Endothelial cell of hepatic sinusoid (primary cell): ENCODE measurements around the gene NCOA3.

Experiments used
- in situ Hi-C: cut with HindIII; loops from 2 replicates; pipeline ENCODE4 v1.10.0; 2017; ENCODE audit warnings: low sequenced_read_pairs

Gene NCOA3

DNA sequence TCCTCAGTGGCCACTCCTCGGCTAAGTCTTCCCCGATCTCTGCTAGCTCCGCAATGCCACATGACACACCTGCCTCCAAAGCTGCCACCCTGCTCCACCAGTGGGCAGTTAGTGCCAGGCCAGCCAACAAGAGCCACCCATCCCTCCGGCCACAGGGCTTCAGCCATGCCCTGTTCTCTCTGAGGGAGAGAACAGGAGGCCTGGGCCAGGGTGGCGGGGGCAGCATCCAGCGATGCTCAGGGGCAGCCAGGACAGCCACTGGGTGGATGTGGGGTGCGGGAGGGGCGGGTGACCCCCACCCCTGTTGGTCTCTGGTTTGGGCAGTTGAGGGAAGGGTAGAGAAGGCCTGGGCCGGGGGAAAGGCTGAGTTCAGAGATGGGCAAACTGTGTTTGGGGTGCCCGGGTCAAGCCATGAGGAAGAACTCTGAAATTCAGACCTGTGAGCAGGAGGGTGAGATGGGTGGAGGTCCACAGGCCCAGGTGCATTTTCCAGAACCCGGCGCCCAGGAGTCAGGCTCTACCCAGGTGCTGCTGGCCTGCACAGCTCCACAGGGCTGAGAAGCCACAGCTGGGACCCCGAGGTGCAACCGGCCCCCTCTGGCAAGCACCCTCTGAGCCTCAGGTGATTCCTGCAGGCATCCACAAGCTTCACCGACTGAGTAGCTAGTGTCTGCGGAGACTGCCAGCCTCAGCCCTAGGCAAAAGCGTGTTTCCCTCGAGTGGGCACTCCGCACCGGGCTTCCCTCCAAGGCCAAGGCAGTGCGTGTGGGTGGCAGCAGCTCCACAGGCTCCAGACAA lies 192.5 kb downstream of the NCOA3 start:
- in situ Hi-C loops: no loop called here

DNA sequence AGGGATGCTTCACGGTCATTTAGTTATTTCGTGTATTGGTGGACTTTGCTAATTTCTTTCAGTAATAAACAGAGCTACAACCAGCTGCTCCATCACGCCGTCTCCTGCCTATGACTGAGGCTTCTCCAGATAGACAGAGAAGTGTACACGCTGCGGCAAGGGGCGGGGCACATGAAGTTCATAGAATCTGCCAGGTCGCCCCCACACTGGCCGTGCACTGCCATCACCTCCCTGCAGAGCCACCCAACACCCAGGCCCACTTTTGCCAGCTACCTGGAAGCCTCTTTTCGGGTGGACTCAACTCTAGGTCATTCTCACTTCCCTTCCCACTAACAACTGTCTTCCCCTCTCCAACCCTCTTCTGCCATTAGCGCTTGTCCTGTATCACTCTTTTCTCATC lies 195.2 kb downstream of the NCOA3 start:
- in situ Hi-C loops: no loop called here

DNA sequence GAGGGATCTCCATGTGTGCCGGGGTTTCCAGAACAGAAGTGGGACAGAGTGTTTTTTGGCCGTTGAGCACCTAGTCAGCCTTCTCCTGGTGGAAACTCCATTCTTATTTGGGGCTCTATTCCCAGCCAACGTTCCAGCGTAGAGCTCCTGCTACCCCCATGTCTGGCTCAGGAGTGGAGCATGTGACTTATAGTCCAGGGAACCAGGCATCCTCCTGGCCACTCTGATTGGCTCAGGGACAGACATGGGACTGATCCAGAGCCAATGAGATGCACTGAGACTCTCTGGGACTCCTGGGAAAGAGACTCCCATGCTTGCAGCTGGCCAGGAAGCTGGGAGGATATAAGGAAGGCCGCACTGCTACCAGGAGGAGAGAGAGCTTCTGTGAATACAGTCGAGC lies 196.5 kb downstream of the NCOA3 start:
- in situ Hi-C loops: no loop called here

DNA sequence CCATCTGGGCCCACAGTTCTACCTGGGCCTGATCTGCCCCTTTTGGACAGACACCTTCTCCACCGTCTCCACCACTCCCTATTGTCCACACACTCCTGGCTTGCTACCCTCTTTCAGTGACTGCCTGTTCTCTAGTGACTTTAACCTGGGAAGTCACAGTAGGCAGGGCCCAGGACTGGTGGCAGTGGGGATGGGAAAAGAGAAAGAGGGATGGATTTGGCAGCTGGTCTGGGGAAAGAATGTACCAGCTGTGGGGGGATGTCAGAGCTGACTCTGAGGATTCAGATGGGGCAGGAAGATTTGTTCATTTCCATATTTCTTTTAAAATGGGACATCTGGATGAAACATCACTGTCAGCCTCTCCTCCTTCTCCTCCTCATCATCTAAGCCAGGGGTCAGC lies 198.1 kb downstream of the NCOA3 start:
- in situ Hi-C loops: loop anchor here (5.0 to 10.0 kb wide), 2 partner anchors 38 to 55 kb away; no protein-coding TSS in a partner anchor

DNA sequence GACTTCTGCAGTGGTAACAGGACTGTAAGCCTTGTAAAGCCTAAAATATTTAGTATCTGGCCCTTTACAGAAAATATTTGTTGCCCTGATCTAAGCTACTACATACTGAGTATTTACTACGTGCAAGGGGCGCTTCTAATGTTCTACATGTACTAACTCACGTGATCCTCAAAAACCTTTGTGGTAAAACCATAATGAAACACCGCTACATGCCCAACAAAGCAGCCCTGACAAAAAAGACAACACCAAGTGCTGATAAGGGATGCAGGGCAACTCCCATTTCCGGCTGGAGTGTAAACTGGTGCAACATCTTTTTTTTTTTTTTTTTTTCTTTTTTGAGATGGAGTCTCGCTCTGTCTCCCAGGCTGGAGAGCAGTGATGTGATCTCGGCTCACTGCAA lies 198.6 kb downstream of the NCOA3 start:
- in situ Hi-C loops: loop anchor here (5.0 to 10.0 kb wide), 2 partner anchors 38 to 54 kb away; no protein-coding TSS in a partner anchor

DNA sequence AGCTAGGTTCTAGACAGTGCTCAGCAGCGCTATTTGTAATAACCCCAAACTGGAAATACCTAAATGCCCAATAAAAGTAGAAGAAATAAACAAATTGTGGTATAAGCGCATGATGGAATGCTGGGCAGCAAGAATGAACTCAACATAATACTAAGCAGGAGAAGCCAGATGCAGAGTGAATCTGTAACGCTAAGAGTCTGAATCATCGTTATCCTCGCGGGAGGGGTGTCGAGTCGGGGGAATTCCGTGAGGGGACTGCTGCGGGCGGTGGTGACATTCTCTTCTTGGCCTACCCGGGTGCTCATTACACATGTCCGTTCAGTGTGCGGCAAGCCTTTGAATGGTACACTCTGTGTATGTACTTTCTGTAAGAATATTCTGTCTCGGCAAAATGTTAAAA lies 199.9 kb downstream of the NCOA3 start:
- in situ Hi-C loops: loop anchor here (5.0 to 10.0 kb wide), 2 partner anchors 39 to 53 kb away; no protein-coding TSS in a partner anchor

DNA sequence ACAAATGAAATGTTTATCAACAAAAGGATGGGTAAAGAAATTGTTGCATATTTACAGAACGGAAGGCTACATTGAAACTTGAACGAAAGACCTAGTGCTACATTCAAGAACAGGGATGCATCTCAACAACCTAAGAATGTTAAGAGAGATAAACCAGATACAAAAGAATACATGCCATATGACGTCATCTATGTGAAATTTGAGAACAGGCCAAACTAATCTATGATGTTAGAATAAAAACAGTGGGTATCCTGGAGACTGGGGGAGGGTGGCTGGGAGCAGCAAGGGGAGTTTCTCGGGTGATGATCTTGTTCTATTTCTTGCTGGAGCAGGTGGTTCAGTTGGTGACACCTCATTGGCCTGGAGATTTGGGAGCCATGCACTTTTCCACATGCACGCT lies 202.1 kb downstream of the NCOA3 start:
- in situ Hi-C loops: loop anchor here (5.0 to 10.0 kb wide), 2 partner anchors 41 to 51 kb away; no protein-coding TSS in a partner anchor

DNA sequence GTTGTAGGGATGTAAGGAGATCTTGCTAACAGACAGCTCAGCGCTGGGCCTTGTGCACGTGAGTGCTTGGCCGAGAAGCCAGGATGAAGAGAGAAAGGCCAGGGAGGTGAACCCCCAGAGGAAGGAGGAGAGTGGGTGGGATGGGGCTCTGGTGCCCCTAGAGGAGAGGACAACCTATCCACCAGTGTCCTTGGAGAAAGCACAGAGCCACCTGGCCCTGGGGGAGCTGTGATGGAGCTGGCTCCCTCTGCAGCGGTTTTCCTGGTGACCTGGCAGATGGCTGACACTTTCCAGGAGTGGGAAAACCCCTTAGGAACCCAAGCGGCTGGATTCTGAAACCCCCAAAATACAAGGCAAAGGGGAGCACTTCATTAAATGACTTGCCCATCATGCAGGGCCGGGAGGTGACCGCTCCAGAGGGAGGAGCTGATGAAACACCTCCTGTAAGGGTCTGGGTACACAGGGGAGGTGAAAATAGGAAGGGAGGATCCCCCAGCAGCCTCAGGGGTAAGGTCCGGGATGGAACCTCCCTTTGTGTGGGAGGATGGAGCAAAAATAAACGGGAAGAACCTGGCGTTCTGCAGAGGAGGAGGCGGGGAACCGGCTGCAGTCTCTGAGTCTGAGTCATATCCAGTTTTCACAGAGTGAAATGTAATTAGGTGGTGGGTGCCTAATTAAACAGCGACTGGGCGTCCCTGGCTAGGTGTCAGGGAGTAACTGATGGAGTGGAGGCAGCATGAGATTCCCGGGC lies 203.2 kb downstream of the NCOA3 start:
- in situ Hi-C loops: loop anchor here (5.0 to 10.0 kb wide), 2 partner anchors 43 to 50 kb away; no protein-coding TSS in a partner anchor

DNA sequence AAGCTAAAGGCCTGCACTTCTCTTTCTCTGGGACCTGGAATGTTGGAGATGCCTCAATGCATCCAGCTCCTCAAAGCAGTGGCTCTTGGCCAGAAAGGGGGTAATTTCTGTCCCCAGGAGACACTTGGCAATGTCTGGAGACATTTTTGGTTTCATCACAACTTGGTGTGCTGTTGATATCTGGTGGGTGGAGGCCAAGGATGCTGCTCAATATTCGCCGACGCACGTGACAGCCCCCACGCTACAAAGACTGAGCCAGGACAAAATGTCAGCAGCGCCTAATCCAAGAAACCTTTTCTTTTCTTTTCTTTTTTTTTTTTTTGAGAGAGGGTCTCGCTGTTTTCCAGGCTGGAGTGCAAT lies 203.8 kb downstream of the NCOA3 start:
- in situ Hi-C loops: loop anchor here (10.0 kb wide), 1 partner anchor 49 kb away; no protein-coding TSS in a partner anchor

DNA sequence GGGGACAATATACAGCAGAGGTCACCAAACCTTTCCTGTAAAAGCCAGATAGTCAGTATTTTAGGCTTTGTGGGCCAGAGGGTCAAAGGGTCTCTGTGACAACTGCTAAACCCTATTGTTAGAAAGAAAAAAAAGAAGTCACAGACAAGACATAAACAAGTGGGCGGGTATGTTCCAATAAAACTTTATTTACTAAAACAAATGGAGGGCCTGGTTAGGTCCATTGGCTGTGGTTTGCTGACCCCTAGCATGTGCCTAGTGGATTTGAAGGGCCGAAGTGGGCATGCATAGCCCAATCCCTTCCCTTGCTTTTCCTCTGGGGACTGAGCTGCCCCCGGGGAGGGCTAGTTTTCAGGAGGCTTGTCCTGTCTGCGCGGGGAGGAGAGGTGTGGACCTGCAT lies 204.7 kb downstream of the NCOA3 start:
- in situ Hi-C loops: loop anchor here (10.0 kb wide), 1 partner anchor 48 kb away; no protein-coding TSS in a partner anchor
